Measurements from ENCODE around the gene SLC22A13. TPM values are rescaled to one million over a fixed set of nuclear protein-coding genes. Genes with fewer than 3 reads are reported as not detected.

Gene SLC22A13
- total and polyA plus RNA-seq, 2 experiments from 2014 or later, result 0.13 to 0.66 TPM

DNA sequence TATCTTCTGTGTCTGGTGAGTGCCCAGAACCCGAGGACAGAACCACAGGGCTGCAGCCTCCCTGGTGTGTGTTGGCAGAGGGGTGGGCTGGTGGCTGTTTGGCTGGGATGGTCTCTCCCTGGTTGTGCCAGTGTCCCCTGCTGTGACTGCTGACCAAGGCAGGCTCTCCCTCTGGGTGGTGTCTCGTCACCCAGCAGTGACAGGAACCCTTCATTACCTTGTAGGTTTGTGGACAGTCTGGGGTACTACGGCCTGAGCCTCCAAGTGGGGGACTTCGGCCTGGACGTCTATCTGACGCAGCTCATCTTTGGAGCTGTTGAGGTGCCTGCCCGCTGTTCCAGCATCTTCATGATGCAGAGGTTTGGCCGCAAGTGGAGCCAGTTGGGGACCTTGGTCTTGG is 10.0 kb downstream of the SLC22A13 start (continued):
- TF ChIP-seq, protein P1, sequence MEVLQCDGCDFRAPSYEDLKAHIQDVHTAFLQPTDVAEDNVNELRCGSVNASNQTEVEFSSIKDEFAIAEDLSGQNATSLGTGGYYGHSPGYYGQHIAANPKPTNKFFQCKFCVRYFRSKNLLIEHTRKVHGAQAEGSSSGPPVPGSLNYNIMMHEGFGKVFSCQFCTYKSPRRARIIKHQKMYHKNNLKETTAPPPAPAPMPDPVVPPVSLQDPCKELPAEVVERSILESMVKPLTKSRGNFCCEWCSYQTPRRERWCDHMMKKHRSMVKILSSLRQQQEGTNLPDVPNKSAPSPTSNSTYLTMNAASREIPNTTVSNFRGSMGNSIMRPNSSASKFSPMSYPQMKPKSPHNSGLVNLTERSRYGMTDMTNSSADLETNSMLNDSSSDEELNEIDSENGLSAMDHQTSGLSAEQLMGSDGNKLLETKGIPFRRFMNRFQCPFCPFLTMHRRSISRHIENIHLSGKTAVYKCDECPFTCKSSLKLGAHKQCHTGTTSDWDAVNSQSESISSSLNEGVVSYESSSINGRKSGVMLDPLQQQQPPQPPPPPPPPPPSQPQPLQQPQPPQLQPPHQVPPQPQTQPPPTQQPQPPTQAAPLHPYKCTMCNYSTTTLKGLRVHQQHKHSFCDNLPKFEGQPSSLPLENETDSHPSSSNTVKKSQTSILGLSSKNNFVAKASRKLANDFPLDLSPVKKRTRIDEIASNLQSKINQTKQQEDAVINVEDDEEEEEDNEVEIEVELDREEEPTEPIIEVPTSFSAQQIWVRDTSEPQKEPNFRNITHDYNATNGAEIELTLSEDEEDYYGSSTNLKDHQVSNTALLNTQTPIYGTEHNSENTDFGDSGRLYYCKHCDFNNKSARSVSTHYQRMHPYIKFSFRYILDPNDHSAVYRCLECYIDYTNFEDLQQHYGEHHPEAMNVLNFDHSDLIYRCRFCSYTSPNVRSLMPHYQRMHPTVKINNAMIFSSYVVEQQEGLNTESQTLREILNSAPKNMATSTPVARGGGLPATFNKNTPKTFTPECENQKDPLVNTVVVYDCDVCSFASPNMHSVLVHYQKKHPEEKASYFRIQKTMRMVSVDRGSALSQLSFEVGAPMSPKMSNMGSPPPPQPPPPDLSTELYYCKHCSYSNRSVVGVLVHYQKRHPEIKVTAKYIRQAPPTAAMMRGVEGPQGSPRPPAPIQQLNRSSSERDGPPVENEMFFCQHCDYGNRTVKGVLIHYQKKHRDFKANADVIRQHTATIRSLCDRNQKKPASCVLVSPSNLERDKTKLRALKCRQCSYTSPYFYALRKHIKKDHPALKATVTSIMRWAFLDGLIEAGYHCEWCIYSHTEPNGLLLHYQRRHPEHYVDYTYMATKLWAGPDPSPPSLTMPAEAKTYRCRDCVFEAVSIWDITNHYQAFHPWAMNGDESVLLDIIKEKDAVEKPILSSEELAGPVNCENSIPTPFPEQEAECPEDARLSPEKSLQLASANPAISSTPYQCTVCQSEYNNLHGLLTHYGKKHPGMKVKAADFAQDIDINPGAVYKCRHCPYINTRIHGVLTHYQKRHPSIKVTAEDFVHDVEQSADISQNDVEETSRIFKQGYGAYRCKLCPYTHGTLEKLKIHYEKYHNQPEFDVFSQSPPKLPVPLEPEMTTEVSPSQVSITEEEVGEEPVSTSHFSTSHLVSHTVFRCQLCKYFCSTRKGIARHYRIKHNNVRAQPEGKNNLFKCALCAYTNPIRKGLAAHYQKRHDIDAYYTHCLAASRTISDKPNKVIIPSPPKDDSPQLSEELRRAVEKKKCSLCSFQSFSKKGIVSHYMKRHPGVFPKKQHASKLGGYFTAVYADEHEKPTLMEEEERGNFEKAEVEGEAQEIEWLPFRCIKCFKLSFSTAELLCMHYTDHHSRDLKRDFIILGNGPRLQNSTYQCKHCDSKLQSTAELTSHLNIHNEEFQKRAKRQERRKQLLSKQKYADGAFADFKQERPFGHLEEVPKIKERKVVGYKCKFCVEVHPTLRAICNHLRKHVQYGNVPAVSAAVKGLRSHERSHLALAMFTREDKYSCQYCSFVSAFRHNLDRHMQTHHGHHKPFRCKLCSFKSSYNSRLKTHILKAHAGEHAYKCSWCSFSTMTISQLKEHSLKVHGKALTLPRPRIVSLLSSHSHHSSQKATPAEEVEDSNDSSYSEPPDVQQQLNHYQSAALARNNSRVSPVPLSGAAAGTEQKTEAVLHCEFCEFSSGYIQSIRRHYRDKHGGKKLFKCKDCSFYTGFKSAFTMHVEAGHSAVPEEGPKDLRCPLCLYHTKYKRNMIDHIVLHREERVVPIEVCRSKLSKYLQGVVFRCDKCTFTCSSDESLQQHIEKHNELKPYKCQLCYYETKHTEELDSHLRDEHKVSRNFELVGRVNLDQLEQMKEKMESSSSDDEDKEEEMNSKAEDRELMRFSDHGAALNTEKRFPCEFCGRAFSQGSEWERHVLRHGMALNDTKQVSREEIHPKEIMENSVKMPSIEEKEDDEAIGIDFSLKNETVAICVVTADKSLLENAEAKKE (CRISPR knock-in tag; IDR thresholded peaks at IDR 0.05), result no peak
- no peak for TF ChIP-seq JUNB (IDR thresholded peaks at IDR 0.05; ENCODE audit: unreplicated experiment)
- no peak for TF ChIP-seq EZH2 (IDR thresholded peaks at IDR 0.05; ENCODE audit: low read depth, unreplicated experiment)
- no peak for TF ChIP-seq NANOG (IDR thresholded peaks at IDR 0.05; ENCODE audit: borderline replicate concordance)

DNA sequence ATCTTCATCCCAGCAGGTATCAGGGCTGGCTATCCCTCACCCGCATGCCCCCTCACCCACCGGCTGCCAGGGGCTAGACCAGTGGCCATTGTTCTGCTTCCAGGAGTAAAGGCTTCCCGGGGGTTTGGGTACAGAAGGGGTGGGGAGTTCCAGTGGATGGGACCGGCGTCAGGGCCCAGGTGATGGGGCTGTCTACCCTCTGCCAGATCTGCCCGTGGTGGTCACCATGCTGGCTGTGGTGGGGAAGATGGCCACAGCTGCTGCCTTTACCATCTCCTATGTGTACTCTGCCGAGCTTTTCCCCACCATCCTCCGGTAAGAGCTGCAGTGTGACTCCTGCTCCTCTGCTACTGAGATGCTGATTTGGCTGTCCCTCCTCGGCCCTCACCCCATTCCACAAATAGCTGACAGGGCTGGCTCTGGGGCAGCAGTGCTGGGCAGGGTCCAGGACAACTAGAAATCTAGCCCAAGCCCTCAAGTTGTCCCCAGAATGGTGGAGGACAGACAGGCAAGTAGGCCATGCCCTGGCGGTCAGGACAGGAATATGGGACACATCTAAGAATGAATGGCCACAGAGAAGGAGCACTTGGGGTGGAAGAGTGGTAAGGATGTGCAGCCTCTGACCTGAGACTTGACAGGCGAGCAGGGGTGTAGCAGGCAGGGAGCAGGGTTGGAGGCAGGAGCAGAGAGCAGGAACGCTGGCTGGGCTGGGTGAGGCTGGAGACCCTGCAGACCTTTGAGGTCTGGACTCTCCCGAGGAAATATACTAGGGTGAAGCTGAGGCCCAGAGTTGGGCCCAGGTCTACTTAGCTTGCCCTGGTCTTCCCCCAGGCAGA is 10.7 kb downstream of the SLC22A13 start:
- Histone ChIP-seq H3F3A (replicated peaks; ENCODE audit: low read depth) (no peaks in the 10 kb centered on the region), H3K4me3 (no peak overlapping the region), H4K20me1 (replicated peaks; ENCODE audit: insufficient read depth) (no peaks in the 10 kb centered on the region), H3K27me3 (ENCODE audit: insufficient read depth) (no peaks in the 10 kb centered on the region), H2AFZ (no peak overlapping the region), H3K4me2 (no peak overlapping the region), H3K27ac (ENCODE audit: low read depth) (no peak overlapping the region), H3K79me2 (replicated peaks; ENCODE audit: insufficient read depth) (no peaks in the 10 kb centered on the region), H3K4me1 (ENCODE audit: insufficient read depth) (no peaks in the 10 kb centered on the region), H3K9me2 (ENCODE audit: insufficient read depth) (no peaks in the 10 kb centered on the region), H3K36me3 (ENCODE audit: insufficient read depth) (no peaks in the 10 kb centered on the region)
- H3K27me3 Mint-ChIP-seq (ENCODE audit: insufficient read depth, low read depth, poor library complexity), result peaks cover 2% of the 10 kb centered on the region
- no peak overlapping the region for H3K4me3 Mint-ChIP-seq
- DNase-seq (ENCODE audit: low spot score), result no peak
- H3K27ac Mint-ChIP-seq, result no peak overlapping the region
- ATAC-seq, result no peak
- H3K4me1 Mint-ChIP-seq, result no peaks in the 10 kb centered on the region
- H3K9me3 Mint-ChIP-seq, result no peaks in the 10 kb centered on the region
- H3K36me3 Mint-ChIP-seq (ENCODE audit: low read depth), result no peaks in the 10 kb centered on the region
- TF ChIP-seq EZH2 (IDR thresholded peaks at IDR 0.05; ENCODE audit: low read depth, unreplicated experiment) (no peak), NANOG (IDR thresholded peaks at IDR 0.05; ENCODE audit: borderline replicate concordance) (no peak), EZH2phosphoT487 (IDR thresholded peaks at IDR 0.05; ENCODE audit: unreplicated experiment) (no peak), ZNF331 (CRISPR knock-in tag; IDR thresholded peaks at IDR 0.05; ENCODE audit: low read depth) (no peak), JUNB (IDR thresholded peaks at IDR 0.05; ENCODE audit: unreplicated experiment) (no peak), CREB1 (CRISPR knock-in tag; IDR thresholded peaks at IDR 0.05; ENCODE audit: low read depth) (no peak), POLR2AphosphoS5 (IDR thresholded peaks at IDR 0.05; ENCODE audit: low read depth) (no peak)
- TF ChIP-seq, protein P2, sequence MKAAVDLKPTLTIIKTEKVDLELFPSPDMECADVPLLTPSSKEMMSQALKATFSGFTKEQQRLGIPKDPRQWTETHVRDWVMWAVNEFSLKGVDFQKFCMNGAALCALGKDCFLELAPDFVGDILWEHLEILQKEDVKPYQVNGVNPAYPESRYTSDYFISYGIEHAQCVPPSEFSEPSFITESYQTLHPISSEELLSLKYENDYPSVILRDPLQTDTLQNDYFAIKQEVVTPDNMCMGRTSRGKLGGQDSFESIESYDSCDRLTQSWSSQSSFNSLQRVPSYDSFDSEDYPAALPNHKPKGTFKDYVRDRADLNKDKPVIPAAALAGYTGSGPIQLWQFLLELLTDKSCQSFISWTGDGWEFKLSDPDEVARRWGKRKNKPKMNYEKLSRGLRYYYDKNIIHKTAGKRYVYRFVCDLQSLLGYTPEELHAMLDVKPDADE (IDR thresholded peaks at IDR 0.05), result no peak
- TF ChIP-seq, protein P3, sequence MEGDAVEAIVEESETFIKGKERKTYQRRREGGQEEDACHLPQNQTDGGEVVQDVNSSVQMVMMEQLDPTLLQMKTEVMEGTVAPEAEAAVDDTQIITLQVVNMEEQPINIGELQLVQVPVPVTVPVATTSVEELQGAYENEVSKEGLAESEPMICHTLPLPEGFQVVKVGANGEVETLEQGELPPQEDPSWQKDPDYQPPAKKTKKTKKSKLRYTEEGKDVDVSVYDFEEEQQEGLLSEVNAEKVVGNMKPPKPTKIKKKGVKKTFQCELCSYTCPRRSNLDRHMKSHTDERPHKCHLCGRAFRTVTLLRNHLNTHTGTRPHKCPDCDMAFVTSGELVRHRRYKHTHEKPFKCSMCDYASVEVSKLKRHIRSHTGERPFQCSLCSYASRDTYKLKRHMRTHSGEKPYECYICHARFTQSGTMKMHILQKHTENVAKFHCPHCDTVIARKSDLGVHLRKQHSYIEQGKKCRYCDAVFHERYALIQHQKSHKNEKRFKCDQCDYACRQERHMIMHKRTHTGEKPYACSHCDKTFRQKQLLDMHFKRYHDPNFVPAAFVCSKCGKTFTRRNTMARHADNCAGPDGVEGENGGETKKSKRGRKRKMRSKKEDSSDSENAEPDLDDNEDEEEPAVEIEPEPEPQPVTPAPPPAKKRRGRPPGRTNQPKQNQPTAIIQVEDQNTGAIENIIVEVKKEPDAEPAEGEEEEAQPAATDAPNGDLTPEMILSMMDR (conservative IDR thresholded peaks at IDR 0.05; ENCODE audit: low read depth in 2 of 2), result no peak
- TF ChIP-seq, protein P4, sequence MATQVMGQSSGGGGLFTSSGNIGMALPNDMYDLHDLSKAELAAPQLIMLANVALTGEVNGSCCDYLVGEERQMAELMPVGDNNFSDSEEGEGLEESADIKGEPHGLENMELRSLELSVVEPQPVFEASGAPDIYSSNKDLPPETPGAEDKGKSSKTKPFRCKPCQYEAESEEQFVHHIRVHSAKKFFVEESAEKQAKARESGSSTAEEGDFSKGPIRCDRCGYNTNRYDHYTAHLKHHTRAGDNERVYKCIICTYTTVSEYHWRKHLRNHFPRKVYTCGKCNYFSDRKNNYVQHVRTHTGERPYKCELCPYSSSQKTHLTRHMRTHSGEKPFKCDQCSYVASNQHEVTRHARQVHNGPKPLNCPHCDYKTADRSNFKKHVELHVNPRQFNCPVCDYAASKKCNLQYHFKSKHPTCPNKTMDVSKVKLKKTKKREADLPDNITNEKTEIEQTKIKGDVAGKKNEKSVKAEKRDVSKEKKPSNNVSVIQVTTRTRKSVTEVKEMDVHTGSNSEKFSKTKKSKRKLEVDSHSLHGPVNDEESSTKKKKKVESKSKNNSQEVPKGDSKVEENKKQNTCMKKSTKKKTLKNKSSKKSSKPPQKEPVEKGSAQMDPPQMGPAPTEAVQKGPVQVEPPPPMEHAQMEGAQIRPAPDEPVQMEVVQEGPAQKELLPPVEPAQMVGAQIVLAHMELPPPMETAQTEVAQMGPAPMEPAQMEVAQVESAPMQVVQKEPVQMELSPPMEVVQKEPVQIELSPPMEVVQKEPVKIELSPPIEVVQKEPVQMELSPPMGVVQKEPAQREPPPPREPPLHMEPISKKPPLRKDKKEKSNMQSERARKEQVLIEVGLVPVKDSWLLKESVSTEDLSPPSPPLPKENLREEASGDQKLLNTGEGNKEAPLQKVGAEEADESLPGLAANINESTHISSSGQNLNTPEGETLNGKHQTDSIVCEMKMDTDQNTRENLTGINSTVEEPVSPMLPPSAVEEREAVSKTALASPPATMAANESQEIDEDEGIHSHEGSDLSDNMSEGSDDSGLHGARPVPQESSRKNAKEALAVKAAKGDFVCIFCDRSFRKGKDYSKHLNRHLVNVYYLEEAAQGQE (IDR thresholded peaks at IDR 0.05; ENCODE audit: unreplicated experiment), result no peak
